ENCODE results near the gene TMPRSS9. TPM values are rescaled to one million over a fixed set of nuclear protein-coding genes. Genes with fewer than 3 reads are reported as not detected.

The TMPRSS9 gene
- total RNA-seq, 3 donors from 2014 or later (not counting 1 experiment from before 2014, with no cell fraction given), result not detected

- H3K4me3 Mint-ChIP-seq, result no peak overlapping the region
- no peak for ATAC-seq
- H3K27me3 Mint-ChIP-seq (ENCODE audit: low read depth in 2 of 2), result peaks cover 5 to 9% of the 10 kb centered on the region in 2 donors
Observed at GRCh38 chr19:2356036-2356646, 3.9 kb upstream of the TMPRSS9 start.

GRCh38 chr19:2357279-2358206 is 2.5 kb upstream of the TMPRSS9 start:
- no peaks in the 10 kb centered on the region for H3K4me1 ChIP-seq (ENCODE audit: control insufficient read depth, insufficient read depth, low read length)
- Mint-ChIP-seq H3K27me3 (ENCODE audit: low read depth in 2 of 2) (peaks cover 5 to 9% of the 10 kb centered on the region in 2 donors), H3K4me1 (peaks cover 0 to 5% of the 10 kb centered on the region in 2 donors), H3K4me3 (no peak overlapping the region), H3K27ac (no peak overlapping the region), H3K36me3 (no peaks in the 10 kb centered on the region), H3K9me3 (peaks cover 0 to 2% of the 10 kb centered on the region in 2 donors)
- no peak for ATAC-seq
- no peak for DNase-seq
- H3K9me3 ChIP-seq (ENCODE audit: control insufficient read depth, insufficient read depth, low read length), result no peaks in the 10 kb centered on the region
- intact Hi-C loops (cut with micrococcal nuclease), result no loop called here
- TF ChIP-seq CTCF (IDR thresholded peaks at IDR 0.05), result no peak
- H3K27ac ChIP-seq (ENCODE audit: low read length), result no peak overlapping the region
- H3K4me3 ChIP-seq (ENCODE audit: low read length), result no peak overlapping the region
- H3K36me3 ChIP-seq (ENCODE audit: control insufficient read depth, insufficient read depth, low read length), result peaks cover 4% of the 10 kb centered on the region
- WGBS (ENCODE audit: insufficient coverage), result 97% methylated on average over 3 of the region's 3 CpGs
- H3K27me3 ChIP-seq (ENCODE audit: control insufficient read depth, insufficient read depth, low read length), result peaks cover 6% of the 10 kb centered on the region

More at GRCh38 chr19:2356036-2356646, 3.9 kb upstream of the TMPRSS9 start:
- Histone ChIP-seq H3K4me1 (ENCODE audit: control insufficient read depth, insufficient read depth, low read length) (no peaks in the 10 kb centered on the region), H3K36me3 (ENCODE audit: control insufficient read depth, insufficient read depth, low read length) (peaks cover 4% of the 10 kb centered on the region), H3K27me3 (ENCODE audit: control insufficient read depth, insufficient read depth, low read length) (peaks cover 5% of the 10 kb centered on the region), H3K9me3 (ENCODE audit: control insufficient read depth, insufficient read depth, low read length) (no peaks in the 10 kb centered on the region), H3K27ac (ENCODE audit: low read length) (no peak overlapping the region), H3K4me3 (ENCODE audit: low read length) (no peak overlapping the region)
- Mint-ChIP-seq H3K9me3 (peaks cover 0 to 2% of the 10 kb centered on the region in 2 donors), H3K27ac (no peak overlapping the region), H3K36me3 (no peaks in the 10 kb centered on the region), H3K4me1 (peaks cover 0 to 5% of the 10 kb centered on the region in 2 donors)
- intact Hi-C loops (cut with micrococcal nuclease), result no loop called here
- no peak for TF ChIP-seq CTCF (IDR thresholded peaks at IDR 0.05)
- WGBS (ENCODE audit: insufficient coverage), result 91% methylated on average over 21 of the region's 21 CpGs
- no peak for DNase-seq

- DNase-seq, result no peak
- H3K27ac ChIP-seq (ENCODE audit: low read length), result no peak overlapping the region
- intact Hi-C loops (cut with micrococcal nuclease), result no loop called here
- H3K36me3 ChIP-seq (ENCODE audit: control insufficient read depth, insufficient read depth, low read length), result peaks cover under 1% of the 10 kb centered on the region
- peaks cover 0 to 5% of the 10 kb centered on the region in 2 donors for H3K4me1 Mint-ChIP-seq
- H3K9me3 ChIP-seq (ENCODE audit: control insufficient read depth, insufficient read depth, low read length), result no peaks in the 10 kb centered on the region
- peaks cover 6% of the 10 kb centered on the region for H3K27me3 ChIP-seq (ENCODE audit: control insufficient read depth, insufficient read depth, low read length)
- ATAC-seq, result no peak
- WGBS (ENCODE audit: insufficient coverage), result 92% methylated on average over 28 of the region's 28 CpGs
- peaks cover 5 to 9% of the 10 kb centered on the region in 2 donors for H3K27me3 Mint-ChIP-seq (ENCODE audit: low read depth in 2 of 2)
- no peak overlapping the region for H3K4me3 Mint-ChIP-seq
- no peaks in the 10 kb centered on the region for H3K36me3 Mint-ChIP-seq
- H3K9me3 Mint-ChIP-seq, result peaks cover 0 to 2% of the 10 kb centered on the region in 2 donors
- no peaks in the 10 kb centered on the region for H3K4me1 ChIP-seq (ENCODE audit: control insufficient read depth, insufficient read depth, low read length)
- H3K27ac Mint-ChIP-seq, result no peak overlapping the region
- H3K4me3 ChIP-seq (ENCODE audit: low read length), result no peak overlapping the region
- no peak for TF ChIP-seq CTCF (IDR thresholded peaks at IDR 0.05)
Observed at GRCh38 chr19:2358548-2359173, 1.4 kb upstream of the TMPRSS9 start.

Measured in natural killer cell (primary cell).